Activated naive CD4-positive, alpha-beta T cell (primary cell): ENCODE measurements around the gene SPATA16.
"Not testable (repeated sequence)": the region's sequence is repeated elsewhere in the genome, so short reads cannot be mapped to it uniquely, and the experiment has no call there.

Source experiments
- DNase-seq, 4 experiments: peaks; one replicate each; lab custom pipeline; 2025; lab: John Stamatoyannopoulos, UW

The SPATA16 gene, protein sequence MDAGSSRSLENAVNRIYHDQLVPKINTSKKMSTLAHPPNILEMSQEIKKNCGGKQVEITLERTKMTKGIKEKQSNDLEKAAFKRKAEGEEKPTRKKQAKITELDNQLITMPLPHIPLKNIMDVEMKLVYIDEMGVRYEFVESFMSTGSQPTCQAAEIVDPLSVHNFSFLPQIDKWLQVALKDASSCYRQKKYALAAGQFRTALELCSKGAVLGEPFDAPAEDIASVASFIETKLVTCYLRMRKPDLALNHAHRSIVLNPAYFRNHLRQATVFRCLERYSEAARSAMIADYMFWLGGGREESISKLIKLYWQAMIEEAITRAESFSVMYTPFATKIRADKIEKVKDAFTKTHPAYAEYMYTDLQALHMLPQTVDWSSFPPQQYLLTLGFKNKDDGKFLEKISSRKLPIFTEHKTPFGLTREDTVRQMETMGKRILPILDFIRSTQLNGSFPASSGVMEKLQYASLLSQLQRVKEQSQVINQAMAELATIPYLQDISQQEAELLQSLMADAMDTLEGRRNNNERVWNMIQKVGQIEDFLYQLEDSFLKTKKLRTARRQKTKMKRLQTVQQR

DNA sequence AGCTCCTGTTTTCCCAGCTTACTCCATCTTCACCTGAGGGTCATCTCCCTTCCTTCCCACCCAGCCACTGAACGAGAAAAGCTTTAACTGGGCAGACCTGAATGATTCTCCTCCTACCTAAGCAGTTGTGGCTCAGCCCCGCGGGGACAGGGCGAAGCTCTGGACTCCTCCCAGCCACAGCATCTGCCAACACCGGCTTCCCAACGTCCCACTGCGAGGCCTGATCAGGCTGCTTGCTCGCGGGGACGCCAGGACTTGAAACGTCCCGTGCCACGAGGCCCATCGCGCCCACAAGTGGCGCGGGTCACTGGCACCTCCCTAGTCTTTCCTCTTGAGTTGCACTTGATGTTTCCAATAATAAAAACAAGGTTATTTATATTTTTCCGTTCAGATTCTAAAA lies at the start of gene SPATA16:
Gene SPATA16 (minus strand): TSS at position 250 of the 400 bp plus-strand sequence. CDS start 23,504 bp downstream, outside the sequence.
- no peak for DNase-seq

DNA sequence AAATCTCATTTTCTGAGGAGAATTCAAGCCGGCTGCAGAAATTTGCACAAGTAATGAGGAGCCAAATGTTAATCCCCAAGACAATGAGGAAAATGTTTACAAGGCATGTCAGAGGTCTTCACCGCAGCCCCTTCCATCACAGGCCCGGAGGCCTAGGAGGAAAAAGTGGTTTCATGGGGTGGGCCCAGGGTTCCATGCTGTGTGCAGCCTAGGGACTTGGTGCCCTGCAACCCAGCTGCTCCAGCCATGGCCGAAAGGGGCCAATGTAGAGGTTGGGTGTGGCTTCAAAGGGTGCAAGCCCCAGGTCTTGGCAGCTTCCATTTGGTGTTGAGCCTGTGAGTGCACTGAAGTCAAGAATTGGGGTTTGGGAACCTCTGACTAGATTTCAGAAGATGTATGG lies 42.0 kb upstream of the SPATA16 start:
- not testable (repeated sequence) for DNase-seq

DNA sequence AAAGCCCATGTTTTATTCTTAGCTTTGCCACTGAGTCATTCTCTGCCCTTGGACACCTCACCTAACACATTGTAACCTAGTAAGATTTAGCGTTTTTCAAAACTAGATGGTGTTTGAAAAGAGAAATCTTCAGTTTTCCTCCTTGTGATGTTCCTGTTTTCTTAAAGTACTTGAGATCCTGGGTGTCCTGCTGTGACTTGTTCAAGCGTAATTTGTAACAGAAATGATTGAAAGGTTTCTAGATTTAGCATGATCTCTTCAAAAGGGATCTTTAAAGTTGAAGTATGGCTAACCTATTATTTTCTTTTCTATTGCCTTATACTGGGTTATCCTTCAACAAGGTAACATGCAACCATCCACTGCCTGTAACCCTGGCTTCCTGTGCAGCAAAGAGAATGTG lies 32.6 kb upstream of the SPATA16 start:
- no peak for DNase-seq

DNA sequence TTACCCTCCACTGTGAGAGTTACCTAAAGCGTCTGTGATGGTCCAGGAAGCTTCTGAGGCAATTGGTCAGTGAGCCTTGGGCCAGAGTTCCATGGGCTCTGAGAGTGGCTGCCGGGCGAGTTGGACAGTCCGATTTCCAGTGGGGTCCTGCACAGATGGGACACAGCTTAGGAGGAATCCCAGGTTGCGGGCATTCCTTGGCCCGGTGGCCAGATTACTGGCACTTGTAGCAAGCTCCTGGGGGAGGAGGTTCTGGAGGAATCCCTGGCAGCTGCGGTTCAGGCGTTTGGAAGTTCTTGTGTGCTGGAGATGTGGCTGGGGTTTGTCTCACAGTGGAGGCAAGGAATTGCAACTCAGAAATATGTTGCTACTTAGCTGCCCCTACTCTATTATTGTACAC lies 18.1 kb upstream of the SPATA16 start:
- not testable (repeated sequence) for DNase-seq

DNA sequence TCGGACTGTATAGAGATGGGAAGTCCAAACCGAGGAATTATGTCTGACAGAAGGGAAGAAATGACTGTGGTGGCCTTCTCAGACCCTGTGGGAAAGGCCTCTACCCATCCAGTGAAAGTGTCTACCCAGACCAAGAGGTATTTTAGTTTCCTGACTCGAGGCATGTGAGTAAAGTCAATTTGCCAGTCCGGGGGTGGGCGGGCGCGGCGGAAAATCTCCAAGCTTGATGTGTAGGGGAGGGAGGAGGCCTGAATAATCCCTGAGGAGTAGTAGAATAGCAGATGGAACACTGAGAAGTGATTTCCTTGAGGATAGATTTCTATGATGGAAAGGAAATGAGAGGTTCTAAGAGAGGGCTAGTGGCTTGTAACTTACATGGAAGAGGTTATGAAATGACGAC lies 15.5 kb upstream of the SPATA16 start:
- DNase-seq: not testable (repeated sequence)

DNA sequence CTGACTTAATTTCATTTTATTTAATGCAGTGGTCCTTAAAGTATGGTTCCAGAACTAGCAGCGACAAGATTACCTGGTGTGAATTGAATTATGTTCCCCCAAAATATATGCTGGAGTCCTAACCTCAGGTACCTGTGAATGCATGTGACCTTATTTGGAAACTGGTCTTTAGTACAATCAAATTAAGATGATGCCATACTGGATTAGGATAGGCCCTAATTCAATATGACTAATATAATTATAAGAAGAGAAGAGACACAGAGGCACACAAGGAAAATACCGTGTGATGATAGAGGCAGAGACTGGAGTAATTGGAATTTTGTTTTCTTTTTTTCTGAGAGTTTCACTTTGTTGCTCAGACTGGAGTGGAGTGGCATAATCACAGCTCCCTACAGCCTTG lies 12.6 kb upstream of the SPATA16 start:
- no peak for DNase-seq

DNA sequence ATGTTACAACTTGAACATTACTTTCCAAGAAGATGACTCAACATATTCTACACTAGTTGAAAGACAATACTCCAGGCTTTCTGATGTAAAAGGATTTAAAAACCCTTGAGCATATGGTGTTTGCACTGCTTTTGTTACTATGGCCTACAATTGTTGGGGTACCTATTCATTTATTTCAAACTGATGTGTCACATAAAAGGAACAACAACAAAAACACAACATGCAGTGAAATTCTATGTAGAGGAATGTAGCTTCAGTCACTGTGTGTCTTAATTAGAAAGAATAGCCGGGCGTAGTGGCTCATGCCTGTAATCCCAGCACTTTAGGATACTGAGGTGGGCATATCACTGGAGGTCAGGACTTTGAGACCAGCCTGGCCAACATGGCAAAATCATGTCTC lies 1.6 kb downstream of the SPATA16 start:
- no peak for DNase-seq

DNA sequence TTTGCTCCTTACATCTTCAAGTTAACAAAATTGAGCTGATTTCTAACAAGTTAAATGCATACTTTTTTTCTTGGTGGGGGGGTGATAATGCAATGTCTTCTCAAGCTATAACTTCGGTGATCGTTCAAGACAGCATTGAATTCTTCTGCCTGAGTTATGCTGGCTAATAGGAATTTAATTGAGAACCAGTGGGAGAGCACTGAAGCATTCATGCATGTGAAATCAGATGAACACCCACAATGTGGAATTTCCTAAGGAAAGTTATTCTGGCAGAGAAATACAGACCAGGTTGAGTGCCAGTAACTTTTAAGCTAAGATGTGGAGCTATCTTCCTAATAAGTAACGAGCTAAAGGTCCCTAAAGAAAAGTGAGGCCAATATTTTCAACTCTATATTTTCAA lies 3.0 kb downstream of the SPATA16 start:
- no peak for DNase-seq

DNA sequence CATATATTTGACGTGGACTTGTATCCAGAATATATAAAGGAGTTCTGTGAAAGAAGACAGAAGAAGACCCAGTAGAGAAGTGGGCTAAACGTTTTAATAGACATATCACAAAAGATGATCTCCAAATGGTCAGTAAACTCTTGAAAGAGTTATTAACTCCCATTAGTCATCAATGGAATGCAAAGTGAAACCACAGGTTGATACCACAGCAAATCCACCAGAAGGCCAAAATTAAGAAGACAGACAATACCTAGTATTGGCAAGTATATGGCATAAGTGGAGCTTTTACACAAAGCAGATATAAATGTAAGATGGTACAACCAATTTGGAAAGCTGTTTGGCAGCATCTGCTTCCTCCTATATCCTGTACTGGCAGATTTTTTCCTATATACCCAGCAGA lies 6.0 kb downstream of the SPATA16 start:
- DNase-seq: no peak

DNA sequence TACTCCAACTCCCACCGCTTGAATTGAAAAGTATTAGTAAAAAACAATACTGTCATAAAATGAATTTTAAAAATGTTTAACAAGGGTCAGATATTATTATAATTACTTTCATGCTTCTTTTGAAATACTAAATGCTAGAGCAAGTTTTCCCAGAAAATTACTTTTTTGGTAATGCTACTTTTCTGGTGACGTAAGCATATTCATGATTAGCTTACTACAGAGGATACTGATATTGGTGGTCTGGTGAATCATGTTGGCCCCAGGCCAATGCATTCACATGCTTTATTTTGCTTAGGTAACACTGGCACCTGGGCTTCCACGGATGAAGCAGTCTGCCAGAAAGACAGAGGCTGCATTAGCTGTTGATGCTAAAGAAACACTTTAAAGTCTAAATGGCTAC lies 12.4 kb downstream of the SPATA16 start:
- DNase-seq: no peak

DNA sequence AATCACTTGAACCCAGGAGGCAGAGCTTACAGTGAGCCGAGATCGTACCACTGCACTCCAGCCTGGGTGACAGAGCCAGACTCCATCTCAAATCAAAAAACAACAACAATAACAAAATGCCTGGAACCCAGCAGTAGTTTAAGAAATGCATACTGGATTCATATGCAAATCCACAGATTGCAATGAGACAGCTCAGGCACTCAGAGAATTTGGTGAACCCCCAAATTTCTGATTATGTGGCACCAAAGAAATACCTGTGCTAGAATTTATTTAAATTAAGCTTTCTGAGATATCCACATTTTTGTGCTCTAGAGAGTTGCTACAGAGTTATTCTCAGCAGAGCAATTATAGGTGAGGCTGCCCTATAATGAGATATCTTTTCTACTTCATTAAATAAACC lies 29.7 kb downstream of the SPATA16 start:
- no peak for DNase-seq

DNA sequence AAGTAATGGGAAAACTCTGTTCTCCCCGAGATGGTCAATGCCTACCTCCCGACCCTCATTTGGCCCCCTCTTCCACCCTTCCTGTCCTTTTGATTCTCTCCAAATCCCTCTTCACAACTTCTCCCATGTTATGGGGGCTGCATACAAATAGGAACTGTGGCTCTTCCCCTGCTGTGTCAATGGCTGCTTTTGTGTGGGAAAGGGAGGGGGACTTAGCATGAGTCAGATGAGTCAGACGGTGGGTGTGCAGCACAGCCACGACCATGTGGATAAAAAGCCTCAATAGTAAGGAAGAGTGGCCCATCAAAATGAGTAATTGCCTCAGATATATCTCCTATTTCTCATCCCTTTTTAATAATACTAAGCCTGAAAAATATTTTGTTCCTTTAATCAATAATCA lies 31.9 kb downstream of the SPATA16 start:
- no peak for DNase-seq

DNA sequence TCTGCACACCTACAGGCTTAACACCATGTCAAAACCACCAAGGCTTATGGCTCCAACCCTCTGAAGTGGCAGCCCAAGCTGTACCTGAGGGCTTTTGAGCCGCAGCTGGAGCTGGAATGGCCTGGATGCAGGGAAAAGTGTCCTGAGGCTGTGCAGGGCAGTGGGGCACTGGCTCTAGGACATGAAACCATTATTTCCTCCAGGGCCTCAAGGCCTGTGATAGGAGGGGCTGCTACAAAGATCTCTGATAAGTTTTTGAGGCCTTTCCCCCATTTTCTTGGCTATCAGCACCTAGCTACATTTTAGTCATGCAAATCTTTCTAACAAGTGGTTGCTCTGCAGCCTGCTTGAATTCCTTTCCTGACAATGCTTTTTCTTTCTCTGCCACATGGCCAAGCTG lies 37.6 kb downstream of the SPATA16 start:
- DNase-seq: no peak

DNA sequence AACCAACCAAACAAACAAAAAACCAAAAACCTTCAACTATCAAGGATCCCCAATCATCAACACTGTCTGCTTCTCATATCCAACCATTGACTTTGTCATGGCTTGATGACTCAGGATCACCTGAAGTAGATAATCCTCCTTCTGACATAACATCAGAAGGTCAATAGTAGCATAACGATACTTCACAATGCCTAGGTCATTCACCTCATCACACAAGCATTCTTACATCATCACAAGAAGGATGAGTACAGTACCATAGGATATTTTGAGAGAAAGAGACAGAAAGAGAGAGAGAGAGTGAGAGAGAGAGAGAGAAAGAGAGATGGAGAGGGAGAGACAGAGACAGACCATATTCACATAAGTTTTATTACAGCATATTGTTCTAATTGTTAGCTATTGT lies 42.1 kb downstream of the SPATA16 start:
- no peak for DNase-seq

DNA sequence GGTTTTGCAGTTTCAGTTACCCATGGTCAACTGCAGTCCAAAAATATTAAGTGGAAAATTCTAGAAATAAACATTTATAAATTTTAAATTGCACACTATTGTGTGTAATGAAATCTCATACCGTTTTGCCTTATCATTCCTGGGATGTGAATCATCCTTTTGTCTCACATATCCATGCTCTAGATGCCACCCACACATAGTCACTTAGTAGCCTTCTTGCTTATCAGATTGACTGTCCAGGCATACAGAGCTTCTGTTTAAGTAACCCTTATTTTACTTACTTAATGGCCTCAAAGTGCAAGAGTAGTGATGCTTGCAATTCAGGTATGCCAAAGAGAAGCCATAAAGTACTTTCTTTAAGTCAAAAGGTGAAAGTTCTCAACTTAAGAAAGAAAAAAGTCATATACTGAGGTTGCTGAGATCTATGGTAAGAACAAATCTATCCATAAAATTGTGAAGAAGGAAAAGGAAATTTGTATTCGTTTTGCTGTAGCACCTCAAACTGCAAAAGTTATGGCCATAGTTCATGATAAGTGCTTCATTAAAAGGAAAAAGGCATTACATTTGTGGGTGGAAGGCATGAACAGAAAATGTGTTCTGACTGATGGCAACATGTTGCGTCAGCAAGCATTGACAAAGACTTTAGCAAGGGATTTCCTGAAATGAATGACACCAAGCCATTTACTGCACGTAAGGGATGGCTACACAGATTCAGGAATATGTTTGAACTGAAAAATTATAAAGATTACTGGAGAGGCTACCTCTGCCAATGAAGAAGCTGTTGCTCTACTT lies 43.8 kb downstream of the SPATA16 start:
- DNase-seq: no peak

DNA sequence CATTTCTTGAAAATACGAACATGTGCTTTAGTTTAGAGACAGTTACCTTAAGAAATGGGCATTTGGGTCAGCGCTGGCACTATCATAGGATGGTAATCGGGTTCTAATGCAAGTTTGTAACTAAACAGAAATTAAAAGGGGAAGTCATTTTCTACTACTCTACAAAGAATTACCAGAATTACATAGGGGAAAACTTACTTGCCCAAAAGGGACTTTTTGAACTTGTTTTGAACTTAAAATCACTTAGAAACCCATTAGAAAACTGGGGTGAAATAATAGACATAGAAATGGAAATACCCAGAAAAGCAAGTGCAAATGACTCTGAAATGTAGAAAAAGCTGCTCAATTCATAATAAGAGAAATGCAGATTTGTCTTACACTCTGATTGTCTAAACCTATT lies 44.9 kb downstream of the SPATA16 start:
- no peak for DNase-seq

DNA sequence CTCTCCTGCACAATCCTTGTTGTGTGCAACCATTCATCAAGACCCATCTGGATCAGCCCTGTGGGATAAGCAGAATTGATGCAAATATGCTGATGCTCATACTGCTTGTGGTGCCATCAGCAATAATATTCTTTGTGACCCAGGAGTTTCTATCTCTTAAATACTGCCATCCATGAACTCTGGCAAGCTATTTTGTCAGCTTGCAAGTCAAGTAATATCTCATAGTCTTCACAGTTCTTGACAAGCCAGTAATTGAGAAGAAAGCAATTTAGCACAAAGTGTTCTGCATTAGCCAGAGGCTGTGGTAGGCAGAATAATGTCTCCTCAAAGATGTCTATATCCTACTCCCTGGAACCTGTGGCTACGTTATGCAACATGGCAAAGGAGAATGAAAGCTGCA lies 49.0 kb downstream of the SPATA16 start:
- no peak for DNase-seq

DNA sequence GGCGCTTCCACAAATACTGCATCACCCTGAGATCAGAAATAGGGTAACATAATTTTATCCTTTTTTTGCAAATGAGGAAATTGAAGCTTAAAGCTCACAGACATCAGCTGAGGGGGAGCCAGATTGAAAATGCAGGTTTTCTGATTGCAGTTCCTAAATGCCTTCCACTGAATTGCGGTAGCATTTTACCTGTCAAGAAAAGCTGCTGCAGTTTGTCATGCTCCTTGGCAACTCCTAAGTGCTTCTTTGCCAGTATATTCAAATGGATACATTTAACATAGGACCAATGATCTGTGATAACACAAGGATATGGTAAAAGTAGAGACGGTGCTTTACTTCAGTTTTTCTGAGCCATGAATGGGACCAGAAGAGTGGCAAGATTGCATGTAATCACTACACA lies 50.5 kb downstream of the SPATA16 start:
- DNase-seq: no peak

DNA sequence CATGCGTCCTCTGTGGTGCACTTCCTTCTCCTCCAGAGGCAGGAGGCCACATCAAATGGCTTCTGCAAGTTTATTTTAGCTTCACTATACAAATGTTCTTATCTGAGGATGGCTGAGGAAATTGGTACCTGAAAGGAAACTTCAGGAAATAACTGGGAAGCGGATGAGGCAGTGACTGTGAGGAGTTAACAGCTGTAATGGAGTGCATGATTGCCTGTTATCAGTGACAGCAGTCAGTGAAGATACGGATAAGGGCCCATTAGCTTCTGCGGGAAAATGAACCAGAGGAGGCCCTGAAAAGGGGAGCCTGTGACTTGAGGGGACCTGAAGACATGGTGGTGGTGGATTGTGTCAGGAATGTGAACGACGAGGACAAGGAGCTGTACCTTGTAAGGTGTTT lies 51.8 kb downstream of the SPATA16 start:
- DNase-seq: no peak

DNA sequence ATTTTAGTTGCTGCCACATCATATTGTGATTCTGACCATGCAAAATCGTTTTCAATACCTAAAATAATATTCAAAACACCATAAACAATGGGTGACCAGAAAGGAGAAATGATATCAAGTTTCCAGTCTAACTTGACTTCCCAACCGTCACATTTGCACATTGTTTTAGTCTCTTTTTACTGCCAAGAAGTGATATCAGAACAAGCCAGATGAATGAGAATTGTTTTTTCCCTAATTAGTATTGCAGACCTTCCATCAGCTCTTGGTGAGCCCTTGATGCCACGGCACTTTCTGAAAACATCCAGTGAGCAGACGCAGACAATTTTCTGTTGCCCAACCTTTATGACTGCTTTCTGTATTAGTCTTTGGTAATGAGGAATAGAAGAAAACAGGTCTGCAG lies 62.5 kb downstream of the SPATA16 start:
- DNase-seq: no peak

DNA sequence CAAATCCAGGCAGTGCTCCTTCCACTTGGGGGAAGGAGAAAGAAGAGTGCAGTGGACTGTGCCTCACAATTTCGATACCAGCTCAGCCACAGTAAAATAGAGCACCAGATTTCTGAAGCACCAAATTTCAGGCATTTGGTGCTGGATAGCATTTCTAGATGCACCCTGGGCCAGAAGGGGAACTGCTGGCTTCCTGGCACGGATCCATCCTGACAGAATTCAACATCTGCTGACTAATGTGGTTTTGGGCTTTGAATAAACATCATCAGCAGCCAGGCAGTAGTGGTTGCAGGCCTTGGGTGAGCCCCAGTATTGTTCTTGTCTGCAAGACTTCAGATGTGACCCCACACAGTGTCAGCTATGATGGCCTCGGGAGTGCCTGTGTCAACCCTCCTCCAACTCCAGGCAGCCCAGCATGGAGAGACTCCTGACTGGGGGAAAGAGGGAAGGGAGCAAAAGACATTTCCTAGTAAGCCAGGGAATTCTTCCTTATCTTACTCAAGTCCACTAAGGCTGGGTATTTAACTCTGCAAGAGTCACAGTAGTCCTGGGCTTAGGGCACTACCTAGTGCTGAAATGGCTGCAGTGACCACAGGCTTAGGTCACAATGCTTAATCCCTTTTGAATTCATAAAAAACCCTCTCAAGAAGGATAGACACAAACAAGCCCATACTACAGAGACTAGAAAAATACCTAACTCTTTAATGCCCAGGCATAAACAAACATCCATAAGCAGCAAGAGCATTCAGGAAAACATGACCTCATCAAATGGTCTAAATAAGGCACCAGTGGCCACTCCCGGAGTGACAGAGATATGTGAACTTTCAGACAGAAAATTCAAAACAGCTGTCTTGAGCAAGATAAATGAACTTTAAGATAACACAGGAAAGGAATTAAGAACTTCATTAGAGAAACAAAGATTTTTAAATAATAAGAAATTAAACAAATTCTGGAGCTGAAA lies 74.7 kb downstream of the SPATA16 start:
- DNase-seq: no peak

DNA sequence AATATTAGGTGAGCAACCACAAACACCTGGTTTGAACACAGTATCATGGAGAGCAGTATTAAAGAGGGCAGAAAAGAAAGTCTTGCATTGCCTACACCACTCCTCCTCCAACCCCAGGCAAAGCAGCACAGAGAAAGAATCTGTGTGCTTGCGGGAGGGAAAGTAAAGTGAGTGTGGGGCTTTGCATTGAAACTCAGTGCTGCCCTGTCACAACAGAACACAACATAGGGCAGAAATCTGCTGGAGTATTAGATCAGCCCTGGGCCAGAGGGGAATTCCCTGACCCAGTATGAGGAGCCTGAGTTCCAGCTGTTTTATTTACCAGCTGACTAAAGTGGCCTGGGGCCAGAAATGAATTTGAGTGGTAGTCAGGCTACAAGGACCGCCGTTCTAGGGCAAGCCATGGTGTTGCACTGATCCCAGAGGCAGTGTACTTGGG lies 75.5 kb downstream of the SPATA16 start:
- DNase-seq: no peak
